Nephron (organoid): Measurements from ENCODE around the gene ETV3.

ENCODE experiments used
- H3K27ac Mint-ChIP-seq, 3 experiments: 2 replicates each; pipeline ENCODE4 v1.8.0; 2020; ENCODE audit warnings: mixed read lengths in 3 of 3, mild to moderate bottlenecking in 2 of 3, moderate library complexity in 1 of 3
- H3K27me3 Mint-ChIP-seq: 2 replicates; pipeline ENCODE4 v1.8.0; 2021; ENCODE audit warnings: low read depth, mild to moderate bottlenecking, moderate library complexity, mixed read lengths
- H3K36me3 Mint-ChIP-seq: 2 replicates; pipeline ENCODE4 v1.8.0; 2020; ENCODE audit warnings: low read depth, mixed read lengths
- H3K4me1 Mint-ChIP-seq: 2 replicates; pipeline ENCODE4 v1.8.0; 2020; ENCODE audit warnings: mixed read lengths
- H3K4me3 Mint-ChIP-seq, 3 experiments: 2 replicates each; pipeline ENCODE4 v1.8.0; 2020; ENCODE audit warnings: mild to moderate bottlenecking in 3 of 3, mixed read lengths in 3 of 3, moderate library complexity in 2 of 3
- H3K9me3 Mint-ChIP-seq: 2 replicates; pipeline ENCODE4 v1.8.0; 2020; ENCODE audit warnings: mixed read lengths
- TF ChIP-seq, protein P1 (sequence below), 3 experiments: fragments of 200-600 bp; sonication (generic); IDR thresholded peaks; one replicate each; pipeline ENCODE4 v1.5.0; 2021; ENCODE audit warnings: antibody characterized with exemption in 3 of 3; ENCODE audit not compliant: unreplicated experiment in 3 of 3

Gene ETV3

DNA sequence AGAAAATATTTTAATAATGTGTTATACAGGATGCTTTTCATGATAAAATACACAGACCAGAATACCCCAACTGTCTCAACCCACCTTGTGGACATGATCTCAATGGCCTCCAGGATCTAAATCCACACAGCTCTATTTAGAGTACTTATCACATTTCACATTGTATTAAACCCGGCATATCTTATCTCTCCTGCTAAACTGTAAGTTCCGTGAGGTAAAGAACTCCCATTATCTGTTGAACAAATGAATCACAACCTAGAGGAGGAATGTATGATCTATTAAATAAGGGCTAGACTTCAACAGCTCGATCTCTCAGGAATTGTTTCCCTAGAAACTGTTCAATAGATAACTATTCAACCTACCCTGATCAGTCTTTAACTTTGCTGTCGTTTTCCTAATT lies 6.9 kb downstream of the ETV3 start:
- no peaks in the 10 kb centered on the region for H3K27me3 Mint-ChIP-seq
- H3K36me3 Mint-ChIP-seq = peaks cover 78% of the 10 kb centered on the region
- TF ChIP-seq, protein P1, sequence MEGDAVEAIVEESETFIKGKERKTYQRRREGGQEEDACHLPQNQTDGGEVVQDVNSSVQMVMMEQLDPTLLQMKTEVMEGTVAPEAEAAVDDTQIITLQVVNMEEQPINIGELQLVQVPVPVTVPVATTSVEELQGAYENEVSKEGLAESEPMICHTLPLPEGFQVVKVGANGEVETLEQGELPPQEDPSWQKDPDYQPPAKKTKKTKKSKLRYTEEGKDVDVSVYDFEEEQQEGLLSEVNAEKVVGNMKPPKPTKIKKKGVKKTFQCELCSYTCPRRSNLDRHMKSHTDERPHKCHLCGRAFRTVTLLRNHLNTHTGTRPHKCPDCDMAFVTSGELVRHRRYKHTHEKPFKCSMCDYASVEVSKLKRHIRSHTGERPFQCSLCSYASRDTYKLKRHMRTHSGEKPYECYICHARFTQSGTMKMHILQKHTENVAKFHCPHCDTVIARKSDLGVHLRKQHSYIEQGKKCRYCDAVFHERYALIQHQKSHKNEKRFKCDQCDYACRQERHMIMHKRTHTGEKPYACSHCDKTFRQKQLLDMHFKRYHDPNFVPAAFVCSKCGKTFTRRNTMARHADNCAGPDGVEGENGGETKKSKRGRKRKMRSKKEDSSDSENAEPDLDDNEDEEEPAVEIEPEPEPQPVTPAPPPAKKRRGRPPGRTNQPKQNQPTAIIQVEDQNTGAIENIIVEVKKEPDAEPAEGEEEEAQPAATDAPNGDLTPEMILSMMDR (IDR thresholded peaks at IDR 0.05; ENCODE audit: unreplicated experiment in 3 of 3) = no peak
- no peak overlapping the region for H3K27ac Mint-ChIP-seq
- no peaks in the 10 kb centered on the region for H3K9me3 Mint-ChIP-seq
- no peak overlapping the region for H3K4me3 Mint-ChIP-seq
- H3K4me1 Mint-ChIP-seq = peaks cover 11% of the 10 kb centered on the region

DNA sequence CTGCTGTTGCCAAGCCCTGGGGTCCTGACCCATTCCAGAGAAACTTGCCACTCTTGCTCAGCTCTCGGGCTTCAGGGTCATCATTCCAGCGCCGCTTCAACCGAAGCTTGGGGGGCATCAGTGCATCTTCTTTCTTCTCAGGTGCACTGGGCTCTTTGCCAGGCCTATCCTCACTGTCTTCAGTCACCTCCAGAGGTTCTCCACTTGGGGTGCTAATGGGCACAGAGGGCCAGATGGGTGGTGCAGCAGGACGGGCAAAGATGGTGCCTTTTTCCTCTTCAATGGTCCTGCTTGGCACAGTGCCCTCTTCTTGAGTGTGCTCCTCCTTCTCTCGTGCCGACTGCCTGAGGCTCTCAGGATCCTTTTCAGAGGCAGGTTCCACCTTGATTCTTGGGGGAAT lies 13.3 kb downstream of the ETV3 start:
- Mint-ChIP-seq H3K4me1 (peaks cover 4% of the 10 kb centered on the region), H3K36me3 (peaks cover 58% of the 10 kb centered on the region), H3K4me3 (no peak overlapping the region), H3K27ac (no peak overlapping the region), H3K9me3 (no peaks in the 10 kb centered on the region), H3K27me3 (no peaks in the 10 kb centered on the region)
- TF ChIP-seq, protein P1 (IDR thresholded peaks at IDR 0.05; ENCODE audit: unreplicated experiment in 3 of 3) = no peak

DNA sequence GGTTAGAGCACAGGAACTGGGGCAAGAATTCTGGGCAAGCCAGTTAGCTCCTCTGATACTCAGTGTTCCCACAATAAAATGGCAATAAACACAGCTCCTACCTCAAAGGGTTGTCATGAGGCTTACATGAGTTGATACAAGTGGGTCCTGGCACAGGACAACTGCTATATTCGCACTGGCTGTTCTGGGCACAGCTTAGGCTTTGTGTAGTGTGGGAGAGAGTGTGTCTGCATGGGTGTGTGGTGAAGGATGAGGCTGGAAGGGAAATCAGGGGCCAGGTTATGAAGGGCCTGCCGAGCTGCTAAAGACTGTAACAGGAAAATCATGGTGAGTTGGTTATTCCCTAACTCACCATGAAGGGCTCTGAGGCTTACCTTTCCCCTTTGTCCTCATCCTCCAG lies 18.7 kb downstream of the ETV3 start:
- no peak overlapping the region for H3K4me3 Mint-ChIP-seq
- H3K4me1 Mint-ChIP-seq = peaks cover 13% of the 10 kb centered on the region
- peaks cover 21% of the 10 kb centered on the region for H3K36me3 Mint-ChIP-seq
- H3K9me3 Mint-ChIP-seq = no peaks in the 10 kb centered on the region
- peaks cover 5% of the 10 kb centered on the region for H3K27me3 Mint-ChIP-seq
- TF ChIP-seq, protein P1 (IDR thresholded peaks at IDR 0.05; ENCODE audit: unreplicated experiment in 3 of 3) = no peak
- no peak overlapping the region for H3K27ac Mint-ChIP-seq

DNA sequence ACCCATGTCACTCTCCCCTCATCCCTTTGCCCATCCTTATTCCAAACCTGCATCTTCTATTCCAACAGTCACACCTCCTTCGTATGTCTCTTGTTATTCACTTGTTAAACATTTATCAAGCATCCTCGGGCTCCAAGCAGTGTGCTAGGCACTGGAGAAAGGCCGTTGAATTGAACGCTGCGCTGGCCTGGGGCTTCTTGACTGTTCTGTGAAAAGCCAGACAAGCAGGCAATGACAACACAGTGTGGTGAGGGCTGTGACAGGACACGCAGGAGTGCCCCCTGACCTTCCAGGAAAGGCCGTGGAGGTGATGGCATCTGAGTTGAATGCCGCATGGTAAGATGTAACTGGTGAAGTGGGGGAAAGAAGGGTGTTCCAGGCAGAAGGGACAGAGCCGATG lies 19.2 kb downstream of the ETV3 start:
- peaks cover 13% of the 10 kb centered on the region for H3K4me1 Mint-ChIP-seq
- peaks cover 16% of the 10 kb centered on the region for H3K36me3 Mint-ChIP-seq
- no peaks in the 10 kb centered on the region for H3K9me3 Mint-ChIP-seq
- H3K4me3 Mint-ChIP-seq = no peak overlapping the region
- H3K27me3 Mint-ChIP-seq = peaks cover 6% of the 10 kb centered on the region
- TF ChIP-seq, protein P1 (IDR thresholded peaks at IDR 0.05; ENCODE audit: unreplicated experiment in 3 of 3) = no peak
- no peak overlapping the region for H3K27ac Mint-ChIP-seq

DNA sequence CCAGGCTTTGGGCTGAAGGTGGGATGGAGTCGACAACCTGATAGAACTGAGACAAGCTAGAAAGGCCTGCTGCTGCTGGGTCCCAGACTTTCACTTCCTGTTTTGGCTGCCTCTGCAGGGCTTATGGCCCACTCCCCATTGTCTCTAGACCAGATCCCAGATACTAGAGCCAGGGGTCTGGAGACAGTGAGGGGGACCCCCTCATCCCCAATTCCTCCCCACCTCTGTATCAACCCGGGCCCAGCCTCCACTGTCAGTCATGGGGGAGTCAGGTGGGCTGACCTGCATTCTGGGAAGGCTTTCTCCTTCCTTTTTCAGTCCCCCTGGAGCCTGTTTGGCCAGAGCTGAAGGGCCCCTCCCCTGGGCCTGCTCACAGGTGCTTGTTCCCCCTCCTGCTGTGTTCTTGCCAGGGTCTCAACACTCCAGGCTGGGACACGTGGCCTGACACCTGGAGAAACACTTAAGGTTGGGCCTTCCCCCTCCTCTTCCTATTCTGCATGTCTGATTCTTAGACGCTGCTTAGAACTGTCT lies 20.6 kb downstream of the ETV3 start:
- TF ChIP-seq, protein P1 (IDR thresholded peaks at IDR 0.05; ENCODE audit: unreplicated experiment in 3 of 3) = no peak
- no peak overlapping the region for H3K4me3 Mint-ChIP-seq
- peaks cover 9% of the 10 kb centered on the region for H3K4me1 Mint-ChIP-seq
- peaks cover 18% of the 10 kb centered on the region for H3K27me3 Mint-ChIP-seq
- peaks cover 2% of the 10 kb centered on the region for H3K36me3 Mint-ChIP-seq
- no peaks in the 10 kb centered on the region for H3K9me3 Mint-ChIP-seq
- H3K27ac Mint-ChIP-seq = no peak overlapping the region

DNA sequence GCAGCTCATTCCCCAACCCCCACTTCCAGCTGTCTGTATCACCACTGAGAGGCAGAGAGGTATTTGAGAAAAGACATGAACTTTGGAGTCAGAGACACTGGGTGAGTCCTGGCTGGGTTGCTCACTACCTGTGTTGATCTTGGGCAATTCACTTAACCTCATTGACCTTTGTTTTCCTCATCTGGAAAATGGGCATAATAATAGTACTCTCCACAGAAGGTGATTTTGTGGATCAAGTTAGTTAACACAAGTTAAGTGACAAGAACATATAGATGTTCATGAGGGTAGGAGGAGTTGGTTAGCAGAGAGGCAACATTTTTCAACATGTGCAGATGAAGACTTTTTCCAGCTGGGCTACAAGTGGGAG lies 21.5 kb downstream of the ETV3 start:
- no peak overlapping the region for H3K27ac Mint-ChIP-seq
- TF ChIP-seq, protein P1 (IDR thresholded peaks at IDR 0.05; ENCODE audit: unreplicated experiment in 3 of 3) = no peak
- H3K9me3 Mint-ChIP-seq = no peaks in the 10 kb centered on the region
- no peak overlapping the region for H3K4me3 Mint-ChIP-seq
- H3K4me1 Mint-ChIP-seq = peaks cover 14% of the 10 kb centered on the region
- no peaks in the 10 kb centered on the region for H3K36me3 Mint-ChIP-seq
- peaks cover 25% of the 10 kb centered on the region for H3K27me3 Mint-ChIP-seq
